Measurements from ENCODE around the gene SLC66A2. TPM values are rescaled to one million over a fixed set of nuclear protein-coding genes. Genes with fewer than 3 reads are reported as not detected.

Gene SLC66A2
- total RNA-seq, 1 donor from 2014 or later: 30.5 TPM

GRCh38 chr18:79955302-79956075 lies 4.0 kb upstream of the SLC66A2 start:
- no peak for TF ChIP-seq CTCF (IDR thresholded peaks at IDR 0.05; ENCODE audit: insufficient read depth, low read length, poor library complexity, severe bottlenecking)
- no peak for DNase-seq (ENCODE audit: low read depth)
- H3K4me3 ChIP-seq (ENCODE audit: low read depth, low read length): no peak overlapping the region

GRCh38 chr18:79954791-79955190 lies 3.3 kb upstream of the SLC66A2 start:
- no peak overlapping the region for H3K4me3 ChIP-seq (ENCODE audit: low read depth, low read length)
- DNase-seq (ENCODE audit: low read depth): no peak
- no peaks in the 10 kb centered on the region for H3K36me3 ChIP-seq (ENCODE audit: control insufficient read depth, insufficient read depth, low read length)
- H3K27me3 ChIP-seq (ENCODE audit: control insufficient read depth, insufficient read depth, low read length): no peaks in the 10 kb centered on the region
- no peak for TF ChIP-seq CTCF (IDR thresholded peaks at IDR 0.05; ENCODE audit: insufficient read depth, low read length, poor library complexity, severe bottlenecking)

More at GRCh38 chr18:79955302-79956075, 4.0 kb upstream of the SLC66A2 start:
- Histone ChIP-seq H3K36me3 (ENCODE audit: control insufficient read depth, insufficient read depth, low read length) (no peaks in the 10 kb centered on the region), H3K27me3 (ENCODE audit: control insufficient read depth, insufficient read depth, low read length) (no peaks in the 10 kb centered on the region)

GRCh38 chr18:79953971-79954651 lies 2.7 kb upstream of the SLC66A2 start:
- Histone ChIP-seq H3K4me3 (ENCODE audit: low read depth, low read length) (no peak overlapping the region), H3K27me3 (ENCODE audit: control insufficient read depth, insufficient read depth, low read length) (no peaks in the 10 kb centered on the region), H3K36me3 (ENCODE audit: control insufficient read depth, insufficient read depth, low read length) (no peaks in the 10 kb centered on the region)
- DNase-seq (ENCODE audit: low read depth): no peak
- no peak for TF ChIP-seq CTCF (IDR thresholded peaks at IDR 0.05; ENCODE audit: insufficient read depth, low read length, poor library complexity, severe bottlenecking)

- Histone ChIP-seq H3K27me3 (ENCODE audit: control insufficient read depth, insufficient read depth, low read length) (no peaks in the 10 kb centered on the region), H3K4me3 (ENCODE audit: low read depth, low read length) (no peak overlapping the region), H3K36me3 (ENCODE audit: control insufficient read depth, insufficient read depth, low read length) (no peaks in the 10 kb centered on the region)
- no peak for TF ChIP-seq CTCF (IDR thresholded peaks at IDR 0.05; ENCODE audit: insufficient read depth, low read length, poor library complexity, severe bottlenecking)
- DNase-seq (ENCODE audit: low read depth): no peak
These were observed 1.6 kb upstream of the SLC66A2 start for GRCh38 chr18:79952996-79953559.

- Histone ChIP-seq H3K27me3 (ENCODE audit: control insufficient read depth, insufficient read depth, low read length) (no peaks in the 10 kb centered on the region), H3K36me3 (ENCODE audit: control insufficient read depth, insufficient read depth, low read length) (no peaks in the 10 kb centered on the region), H3K4me3 (ENCODE audit: low read depth, low read length) (peak overlapping the region; percentile 81)
- DNase-seq (ENCODE audit: low read depth): no peak
- no peak for TF ChIP-seq CTCF (IDR thresholded peaks at IDR 0.05; ENCODE audit: insufficient read depth, low read length, poor library complexity, severe bottlenecking)
These were observed 1.1 kb upstream of the SLC66A2 start for GRCh38 chr18:79952456-79952995.
